ENCODE data around the gene PLXNB2. TPM values are rescaled to one million over a fixed set of nuclear protein-coding genes. Genes with fewer than 3 reads are reported as not detected.

Gene PLXNB2
- total RNA-seq, 2 donors from 2014 or later = 169 to 218 TPM

DNA sequence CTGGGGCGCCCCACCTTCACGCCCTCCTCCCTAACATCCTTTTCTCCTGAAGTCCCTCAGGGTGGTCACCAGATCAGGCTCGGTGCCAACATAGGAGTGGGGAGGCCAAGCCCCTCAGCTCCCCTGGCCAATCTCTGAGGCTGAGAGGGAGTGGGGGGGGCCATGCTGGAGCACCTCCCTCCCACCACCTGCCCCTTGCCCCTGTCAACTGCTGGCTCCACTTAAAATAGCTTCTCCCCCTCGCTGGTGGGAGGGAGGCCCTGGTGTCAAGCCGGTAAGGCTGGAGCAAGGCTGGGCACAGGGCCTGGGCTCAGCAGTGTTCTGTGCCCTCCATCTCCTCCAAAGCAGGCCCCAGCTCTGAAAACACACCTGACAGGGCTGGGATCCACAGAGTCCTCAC is 4.9 kb downstream of the PLXNB2 start:
- Histone ChIP-seq H3K9me3 (no peaks in the 10 kb centered on the region), H3K4me1 (ENCODE audit: control insufficient read depth in 1 of 2, low read depth in 2 of 2) (peaks cover 61 to 82% of the 10 kb centered on the region in 2 donors), H3K36me3 (no peaks in the 10 kb centered on the region), H3K27ac (peak overlapping the region; percentile 90 to 95), H3K4me3 (peak overlapping the region; percentile 96), H3K27me3 (replicated peaks; ENCODE audit: insufficient read depth) (no peaks in the 10 kb centered on the region)
- DNase-seq (ENCODE audit: low spot score) (no peak), ATAC-seq (ENCODE audit: insufficient number of reproducible peaks, low FRiP score, low read depth) (no peak)
- TF ChIP-seq, protein P1, sequence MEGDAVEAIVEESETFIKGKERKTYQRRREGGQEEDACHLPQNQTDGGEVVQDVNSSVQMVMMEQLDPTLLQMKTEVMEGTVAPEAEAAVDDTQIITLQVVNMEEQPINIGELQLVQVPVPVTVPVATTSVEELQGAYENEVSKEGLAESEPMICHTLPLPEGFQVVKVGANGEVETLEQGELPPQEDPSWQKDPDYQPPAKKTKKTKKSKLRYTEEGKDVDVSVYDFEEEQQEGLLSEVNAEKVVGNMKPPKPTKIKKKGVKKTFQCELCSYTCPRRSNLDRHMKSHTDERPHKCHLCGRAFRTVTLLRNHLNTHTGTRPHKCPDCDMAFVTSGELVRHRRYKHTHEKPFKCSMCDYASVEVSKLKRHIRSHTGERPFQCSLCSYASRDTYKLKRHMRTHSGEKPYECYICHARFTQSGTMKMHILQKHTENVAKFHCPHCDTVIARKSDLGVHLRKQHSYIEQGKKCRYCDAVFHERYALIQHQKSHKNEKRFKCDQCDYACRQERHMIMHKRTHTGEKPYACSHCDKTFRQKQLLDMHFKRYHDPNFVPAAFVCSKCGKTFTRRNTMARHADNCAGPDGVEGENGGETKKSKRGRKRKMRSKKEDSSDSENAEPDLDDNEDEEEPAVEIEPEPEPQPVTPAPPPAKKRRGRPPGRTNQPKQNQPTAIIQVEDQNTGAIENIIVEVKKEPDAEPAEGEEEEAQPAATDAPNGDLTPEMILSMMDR (IDR thresholded peaks at IDR 0.05) = no peak

DNA sequence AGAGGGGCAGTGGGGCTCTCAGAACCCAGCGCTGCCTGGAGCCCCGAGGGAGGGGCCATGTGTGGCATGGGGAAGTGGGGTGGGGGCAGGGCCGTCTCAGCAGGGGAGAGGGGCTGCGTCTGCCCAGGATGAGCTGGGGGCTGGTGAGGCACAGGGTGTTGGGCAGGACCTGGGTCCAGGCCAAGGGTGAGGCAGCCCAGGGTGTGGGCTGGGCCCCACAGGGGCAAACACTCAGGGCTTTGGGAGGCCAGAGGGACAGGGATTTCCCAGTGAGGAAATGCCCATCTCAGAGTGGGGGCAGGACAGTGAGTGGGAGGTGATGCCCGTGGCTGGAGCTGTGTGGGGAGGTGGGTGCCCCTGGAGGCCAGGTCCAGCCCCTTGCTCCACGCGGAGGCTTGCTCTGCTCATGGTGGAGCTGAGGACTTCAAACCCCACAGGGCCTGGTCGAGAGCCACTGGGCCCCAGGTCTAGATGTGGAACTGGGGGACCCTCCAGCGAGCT is 5.4 kb downstream of the PLXNB2 start:
- no peak for ATAC-seq (ENCODE audit: insufficient number of reproducible peaks, low FRiP score, low read depth)
- peak overlapping the region; percentile 90 to 95 for H3K27ac ChIP-seq
- DNase-seq (ENCODE audit: low spot score) = no peak
- H3K36me3 ChIP-seq = no peaks in the 10 kb centered on the region
- TF ChIP-seq, protein P1 (IDR thresholded peaks at IDR 0.05) = no peak
- peak overlapping the region; percentile 25 for H3K4me3 ChIP-seq
- H3K4me1 ChIP-seq (ENCODE audit: control insufficient read depth in 1 of 2, low read depth in 2 of 2) = peaks cover 62 to 86% of the 10 kb centered on the region in 2 donors
- H3K9me3 ChIP-seq = no peaks in the 10 kb centered on the region
- H3K27me3 ChIP-seq (replicated peaks; ENCODE audit: insufficient read depth) = no peaks in the 10 kb centered on the region

DNA sequence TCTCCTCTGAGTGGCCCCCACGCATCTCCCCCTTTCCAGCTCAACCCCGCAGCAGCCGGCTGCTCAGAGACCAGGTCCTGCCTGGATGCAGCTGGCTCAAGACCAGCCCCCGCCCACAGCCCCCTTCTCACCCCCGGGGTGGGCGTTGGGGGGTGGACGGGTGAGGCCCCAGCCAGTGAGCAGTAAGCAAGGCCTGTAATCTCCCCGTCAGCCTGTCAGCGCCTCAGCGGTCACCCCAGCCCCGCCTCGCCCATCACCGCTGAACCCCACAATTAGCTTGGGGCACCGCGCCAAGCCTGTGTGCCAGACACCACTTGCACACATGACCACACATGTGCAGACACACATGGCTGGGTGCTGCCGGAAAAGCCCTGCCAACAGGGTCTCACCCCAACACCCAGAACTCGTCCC is 5.9 kb downstream of the PLXNB2 start:
- no peaks in the 10 kb centered on the region for H3K9me3 ChIP-seq
- H3K4me1 ChIP-seq (ENCODE audit: control insufficient read depth in 1 of 2, low read depth in 2 of 2) = peaks cover 67 to 91% of the 10 kb centered on the region in 2 donors
- no peak for DNase-seq (ENCODE audit: low spot score)
- TF ChIP-seq, protein P1 (IDR thresholded peaks at IDR 0.05) = no peak
- no peaks in the 10 kb centered on the region for H3K36me3 ChIP-seq
- H3K4me3 ChIP-seq = peak overlapping the region; percentile 25
- no peaks in the 10 kb centered on the region for H3K27me3 ChIP-seq (replicated peaks; ENCODE audit: insufficient read depth)
- no peak for ATAC-seq (ENCODE audit: insufficient number of reproducible peaks, low FRiP score, low read depth)
- H3K27ac ChIP-seq = peak overlapping the region; percentile 90 to 95

DNA sequence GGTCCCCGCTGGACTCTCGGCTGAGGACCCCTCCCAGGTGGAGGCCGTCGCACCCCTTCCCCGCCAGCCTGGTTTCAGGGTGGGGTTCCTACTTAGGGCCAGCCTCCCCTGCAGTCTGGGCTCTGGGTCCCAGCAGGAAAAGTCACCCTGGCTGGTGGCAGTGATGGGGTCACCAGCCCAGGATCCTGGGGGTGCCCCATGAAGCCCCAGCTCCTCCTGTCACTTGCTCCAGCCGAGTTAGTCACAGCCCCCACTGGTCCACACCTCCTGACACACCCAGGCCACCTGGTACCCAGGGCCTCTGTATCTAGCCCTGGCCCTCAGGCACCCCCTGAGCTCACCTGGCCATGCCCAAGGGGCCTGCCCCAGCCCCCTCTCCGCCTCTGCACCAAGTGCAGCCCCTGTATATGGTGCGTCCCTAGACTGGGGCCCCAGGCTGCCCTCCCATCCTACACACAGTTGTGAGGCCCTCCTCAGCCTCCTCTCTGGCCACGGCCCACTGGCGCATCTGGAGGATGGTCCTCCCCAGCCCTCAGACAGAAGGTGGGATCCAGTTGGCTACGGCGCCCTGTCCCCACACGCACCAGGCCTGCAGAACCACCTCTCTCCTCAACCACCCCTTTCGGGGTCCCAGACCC is 6.7 kb downstream of the PLXNB2 start:
- H3K4me3 ChIP-seq = no peak overlapping the region
- no peak overlapping the region for H3K27ac ChIP-seq
- ATAC-seq (ENCODE audit: insufficient number of reproducible peaks, low FRiP score, low read depth) = no peak

More for the DNA sequence above, 6.7 kb downstream of the PLXNB2 start:
- Histone ChIP-seq H3K36me3 (no peaks in the 10 kb centered on the region), H3K9me3 (no peaks in the 10 kb centered on the region), H3K27me3 (replicated peaks; ENCODE audit: insufficient read depth) (no peaks in the 10 kb centered on the region), H3K4me1 (ENCODE audit: control insufficient read depth in 1 of 2, low read depth in 2 of 2) (peaks cover 68 to 93% of the 10 kb centered on the region in 2 donors)
- TF ChIP-seq, protein P1 (IDR thresholded peaks at IDR 0.05) = no peak
- no peak for DNase-seq (ENCODE audit: low spot score)
